GM23338 (cell line): ENCODE measurements around the gene MTHFD1L. TPM values are rescaled to one million over a fixed set of nuclear protein-coding genes. Genes with fewer than 3 reads are reported as not detected.
A peak's percentile ranks its signal among the peaks of the same experiment; 100 is the strongest.

Experiments used
- ATAC-seq: fragments of 200-7000 bp; cut with Tn5 transposase; 3 replicates; pipeline ENCODE4 v1.9.1; 2020
- DNase-seq: peaks from one replicate; pipeline ENCODE4 v3.0.0-alpha.2; 2015; ENCODE audit warnings: low spot score
- H2AFZ ChIP-seq: fragments of 200-600 bp; sonication (generic); 2 replicates; pipeline ENCODE4 v1.8.0; 2016; ENCODE audit warnings: antibody characterized with exemption, mild to moderate bottlenecking, moderate library complexity
- H3F3A ChIP-seq: fragments of 200-600 bp; sonication (generic); replicated peaks from 2 replicates; pipeline ENCODE4 v1.8.0; 2017; ENCODE audit warnings: antibody characterized with exemption, mixed run types, low read depth
- H3K27ac ChIP-seq: fragments of 200-600 bp; sonication (generic); 2 replicates; pipeline ENCODE4 v1.6.1; 2016; ENCODE audit warnings: low read depth
- H3K27me3 ChIP-seq: fragments of 200-600 bp; sonication (generic); 2 replicates; pipeline ENCODE4 v1.8.0; 2016; ENCODE audit warnings: mild to moderate bottlenecking, mixed run types, moderate library complexity; ENCODE audit not compliant: insufficient read depth
- H3K36me3 ChIP-seq: fragments of 200-600 bp; sonication (generic); 2 replicates; pipeline ENCODE4 v1.8.0; 2016; ENCODE audit warnings: mild to moderate bottlenecking; ENCODE audit not compliant: insufficient read depth
- H3K4me1 ChIP-seq: fragments of 200-600 bp; sonication (generic); 2 replicates; pipeline ENCODE4 v1.8.0; 2016; ENCODE audit warnings: mild to moderate bottlenecking, moderate library complexity; ENCODE audit not compliant: insufficient read depth
- H3K4me2 ChIP-seq: fragments of 200-600 bp; sonication (generic); 2 replicates; pipeline ENCODE4 v1.7.1; 2017; ENCODE audit warnings: mixed run types
- H3K4me3 ChIP-seq: fragments of 200-600 bp; sonication (generic); 2 replicates; pipeline ENCODE4 v1.6.1; 2016; ENCODE audit warnings: mixed run types
- H3K79me2 ChIP-seq: fragments of 200-600 bp; sonication (generic); replicated peaks from 2 replicates; pipeline ENCODE4 v1.8.0; 2017; ENCODE audit warnings: mild to moderate bottlenecking; ENCODE audit not compliant: insufficient read depth
- H3K9me2 ChIP-seq: fragments of 200-600 bp; sonication (generic); 2 replicates; pipeline ENCODE4 v1.8.0; 2017; ENCODE audit not compliant: insufficient read depth
- H4K20me1 ChIP-seq: fragments of 200-600 bp; sonication (generic); replicated peaks from 2 replicates; pipeline ENCODE4 v1.8.0; 2017; ENCODE audit warnings: mild to moderate bottlenecking; ENCODE audit not compliant: insufficient read depth
- H3K27ac Mint-ChIP-seq: 2 replicates; pipeline ENCODE4 v1.8.0; 2020; ENCODE audit warnings: inconsistent platforms, mild to moderate bottlenecking, moderate library complexity, mixed read lengths
- H3K27me3 Mint-ChIP-seq: 3 replicates; pipeline ENCODE4 v1.8.0; 2022; ENCODE audit warnings: low read depth, mild to moderate bottlenecking, moderate library complexity, mixed read lengths, inconsistent platforms; ENCODE audit not compliant: insufficient read depth, poor library complexity
- H3K36me3 Mint-ChIP-seq: 3 replicates; pipeline ENCODE4 v1.8.0; 2021; ENCODE audit warnings: low read depth, mild to moderate bottlenecking, inconsistent platforms, moderate library complexity, mixed read lengths
- H3K4me1 Mint-ChIP-seq: 3 replicates; pipeline ENCODE4 v1.8.0; 2020; ENCODE audit warnings: mild to moderate bottlenecking, inconsistent platforms, mixed read lengths
- H3K4me3 Mint-ChIP-seq: 3 replicates; pipeline ENCODE4 v1.8.0; 2021; ENCODE audit warnings: moderate library complexity, mild to moderate bottlenecking, inconsistent platforms, mixed read lengths
- H3K9me3 Mint-ChIP-seq: 3 replicates; pipeline ENCODE4 v1.8.0; 2020; ENCODE audit warnings: moderate library complexity, mild to moderate bottlenecking, inconsistent platforms, mixed read lengths
- CREB1 ChIP-seq: fragments of 250-450 bp; sonication (Bioruptor Pico); IDR thresholded peaks from 2 replicates; pipeline ENCODE4 v1.5.0; 2020; ENCODE audit warnings: low read depth, mild to moderate bottlenecking, moderate library complexity
- CTCF ChIP-seq, 2 experiments: fragments of 200-600 bp in 1 of 2; sonication (generic) in 1 of 2; conservative IDR thresholded peaks; 2 replicates each; pipeline versions ENCODE4 v1.5.1 to v1.6.1; 2016 to 2017; ENCODE audit warnings: antibody characterized with exemption in 2 of 2, low read depth in 2 of 2, mild to moderate bottlenecking in 2 of 2, moderate library complexity in 1 of 2
- ETS1 ChIP-seq: IDR thresholded peaks from 2 replicates; pipeline ENCODE4 v1.6.1; 2016; ENCODE audit warnings: antibody characterized with exemption
- EZH2 ChIP-seq: fragments of 200-600 bp; sonication (generic); IDR thresholded peaks from one replicate; pipeline ENCODE4 v1.8.0; 2017; ENCODE audit warnings: antibody characterized with exemption, mild to moderate bottlenecking, low read depth; ENCODE audit not compliant: unreplicated experiment
- NANOG ChIP-seq: IDR thresholded peaks from 2 replicates; pipeline ENCODE4 v1.6.1; 2016; ENCODE audit warnings: antibody characterized with exemption, borderline replicate concordance
- POLR2AphosphoS5 ChIP-seq: IDR thresholded peaks from 2 replicates; pipeline ENCODE4 v1.6.1; 2016; ENCODE audit warnings: antibody characterized with exemption, low read depth
- REST ChIP-seq: IDR thresholded peaks from one replicate; pipeline ENCODE4 v1.6.1; 2018; ENCODE audit warnings: antibody characterized with exemption; ENCODE audit not compliant: unreplicated experiment
- STAT1 ChIP-seq: IDR thresholded peaks from one replicate; pipeline ENCODE4 v1.6.1; 2016; ENCODE audit warnings: antibody characterized with exemption; ENCODE audit not compliant: unreplicated experiment
- ZNF114 ChIP-seq: fragments of 250-450 bp; sonication (Bioruptor Pico); IDR thresholded peaks from 2 replicates; pipeline ENCODE4 v1.5.0; 2020; ENCODE audit warnings: mild to moderate bottlenecking, moderate library complexity
- ZNF331 ChIP-seq: fragments of 250-450 bp; sonication (Bioruptor Pico); IDR thresholded peaks from 2 replicates; pipeline ENCODE4 v1.5.0; 2020; ENCODE audit warnings: low read depth, mild to moderate bottlenecking, moderate library complexity
- ZNF462 ChIP-seq: fragments of 250-450 bp; sonication (Bioruptor Pico); IDR thresholded peaks from 2 replicates; pipeline ENCODE4 v1.5.0; 2020; ENCODE audit warnings: mild to moderate bottlenecking, moderate library complexity
- polyA plus RNA-seq: library from polyadenylated mRNA; unstranded; fragments of >200 nt; fragmentation: Nextera tagmentation; extraction: Ambion mirVana; gene quantifications from 2 replicates; pipeline ENCODE4 v1.2.1, GENCODE V29; 2016
- total RNA-seq: library from RNA; depleted of rRNA; stranded (reverse); fragments of >200 nt; shearing (Covaris generic); gene quantifications from 2 replicates; pipeline ENCODE4 v1.2.3, GENCODE V29; 2014

MTHFD1L gene
- total and polyA plus RNA-seq, 2 experiments from 2014 or later = 53.2 to 66.8 TPM

GRCh38 chr6:151001387-151002056 lies 136.0 kb downstream of the MTHFD1L start:
- Histone ChIP-seq H3K27ac (no peak overlapping the region), H3K79me2 (no peaks in the 10 kb centered on the region), H3K27me3 (no peaks in the 10 kb centered on the region), H2AFZ (no peak overlapping the region), H3K36me3 (no peaks in the 10 kb centered on the region), H3K4me1 (peaks cover 3% of the 10 kb centered on the region), H3K4me3 (no peak overlapping the region), H3F3A (no peaks in the 10 kb centered on the region), H3K4me2 (no peak overlapping the region), H4K20me1 (0 out of 2 replicates have a peak, but pooled peaks cover 2% of the 10 kb centered on the region), H3K9me2 (no peaks in the 10 kb centered on the region)
- Mint-ChIP-seq H3K27me3 (peaks cover 5% of the 10 kb centered on the region), H3K4me3 (no peak overlapping the region), H3K27ac (no peak overlapping the region), H3K4me1 (peaks cover 31% of the 10 kb centered on the region), H3K9me3 (no peaks in the 10 kb centered on the region), H3K36me3 (peaks cover 11% of the 10 kb centered on the region)
- ATAC-seq = peak; percentile 65
- no peak for TF ChIP-seq ZNF114
- no peak for TF ChIP-seq CTCF (conservative IDR thresholded peaks at IDR 0.05; ENCODE audit: low read depth in 2 of 2)
- TF ChIP-seq EZH2 = no peak
- TF ChIP-seq STAT1 = no peak
- TF ChIP-seq REST = no peak
- no peak for TF ChIP-seq NANOG
- no peak for TF ChIP-seq ETS1
- TF ChIP-seq POLR2AphosphoS5 = no peak
- TF ChIP-seq CREB1 = no peak
- TF ChIP-seq ZNF462 (CRISPR knock-in tag) = no peak
- no peak for TF ChIP-seq ZNF331
- DNase-seq = peak; percentile 27
